ENCODE measurements around the gene SLC5A10.

GRCh38 chr17:19013226-19013625 is 61.3 kb downstream of the SLC5A10 start:
- TF ChIP-seq CTCF (IDR thresholded peaks at IDR 0.05) (no peak), EP300 (IDR thresholded peaks at IDR 0.05) (no peak), POLR2A (IDR thresholded peaks at IDR 0.05) (no peak)
